CD4-positive, alpha-beta memory T cell (primary cell): Measurements from ENCODE around the gene SLC38A1. TPM values are rescaled to one million over a fixed set of nuclear protein-coding genes. Genes with fewer than 3 reads are reported as not detected.

Experiments used
- CTCF ChIA-PET: fragments of 350-600 bp; sonication (Branson Sonifier 250); formaldehyde crosslinking; loops from one replicate; lab custom pipeline; 2021; ENCODE audit warnings: inconsistent platforms; ENCODE audit not compliant: partially characterized antibody; lab: Charles Lee
- POLR2A ChIA-PET: fragments of 350-600 bp; sonication (Branson Sonifier 250); formaldehyde crosslinking; loops from one replicate; lab custom pipeline; 2021; ENCODE audit not compliant: partially characterized antibody; lab: Charles Lee
- DNase-seq, 5 donors: peaks; one replicate each; pipeline versions ENCODE4 v3.0.0 to v3.0.0-alpha.2; 2020 to 2022; ENCODE audit warnings: mixed read lengths in 1 of 5
- H3K27ac ChIP-seq: one replicate; pipeline ENCODE4 v1.7.0; 2013; ENCODE audit warnings: low read depth, low read length
- H3K27me3 ChIP-seq: 2 replicates; pipeline ENCODE4 v1.7.0; 2013; ENCODE audit warnings: mild to moderate bottlenecking, low read length, moderate library complexity; ENCODE audit not compliant: insufficient read depth
- H3K36me3 ChIP-seq: 2 replicates; pipeline ENCODE4 v1.7.0; 2013; ENCODE audit warnings: mild to moderate bottlenecking, low read length, moderate library complexity; ENCODE audit not compliant: insufficient read depth
- H3K4me1 ChIP-seq: 2 replicates; pipeline ENCODE4 v1.7.0; 2013; ENCODE audit warnings: mild to moderate bottlenecking, low read length, moderate library complexity; ENCODE audit not compliant: insufficient read depth
- H3K4me3 ChIP-seq, 2 donors: one replicate each; pipeline ENCODE4 v1.7.0; 2013; ENCODE audit warnings: low read length in 2 of 2, mild to moderate bottlenecking in 1 of 2
- H3K9me3 ChIP-seq, 2 donors: one replicate each; pipeline ENCODE4 v1.7.0; 2013; ENCODE audit warnings: low read length in 2 of 2, control low read depth in 1 of 2; ENCODE audit not compliant: control insufficient read depth in 1 of 2
- H3K27ac Mint-ChIP-seq, 7 donors: one replicate each; pipeline ENCODE4 v1.8.0; 2020 to 2021; ENCODE audit warnings: mixed read lengths in 7 of 7, mild to moderate bottlenecking in 6 of 7, inconsistent platforms in 3 of 7, moderate library complexity in 3 of 7
- H3K27me3 Mint-ChIP-seq, 2 donors: one replicate each; pipeline ENCODE4 v1.8.0; 2020 to 2021; ENCODE audit warnings: mixed read lengths in 2 of 2
- H3K36me3 Mint-ChIP-seq, 2 donors: one replicate each; pipeline ENCODE4 v1.8.0; 2020 to 2021; ENCODE audit warnings: mixed read lengths in 2 of 2, inconsistent platforms in 1 of 2, mild to moderate bottlenecking in 1 of 2
- H3K4me1 Mint-ChIP-seq, 4 donors: one replicate each; pipeline ENCODE4 v1.8.0; 2020 to 2021; ENCODE audit warnings: mixed read lengths in 4 of 4, mild to moderate bottlenecking in 1 of 4
- H3K4me3 Mint-ChIP-seq, 8 donors: one replicate each; pipeline ENCODE4 v1.8.0; 2020 to 2021; ENCODE audit warnings: mixed read lengths in 8 of 8, mild to moderate bottlenecking in 7 of 8, moderate library complexity in 6 of 8, inconsistent platforms in 3 of 8
- H3K9me3 Mint-ChIP-seq, 8 donors: one replicate each; pipeline ENCODE4 v1.8.0; 2020 to 2021; ENCODE audit warnings: mixed read lengths in 8 of 8, mild to moderate bottlenecking in 5 of 8, inconsistent platforms in 3 of 8, moderate library complexity in 1 of 8
- intact Hi-C: fragments of 100-400 bp; cut with micrococcal nuclease; formaldehyde crosslinking; loops from one replicate; pipeline ENCODE4 v1.15.1; 2023
- polyA plus RNA-seq, 2 donors: library from polyadenylated mRNA; unstranded; fragments of 300-500 nt; fragmentation: Illumina TruSeq; gene quantifications; one replicate each; pipeline ENCODE4 v1.2.3, GENCODE V29; 2021
- total RNA-seq, 2 experiments: library from RNA; stranded (reverse); gene quantifications; one replicate each; pipeline ENCODE4 v1.2.3, GENCODE V29; 2021

The SLC38A1 gene
- total and polyA plus RNA-seq, 4 experiments from 2014 or later: 230 to 307 (median 268) TPM

DNA sequence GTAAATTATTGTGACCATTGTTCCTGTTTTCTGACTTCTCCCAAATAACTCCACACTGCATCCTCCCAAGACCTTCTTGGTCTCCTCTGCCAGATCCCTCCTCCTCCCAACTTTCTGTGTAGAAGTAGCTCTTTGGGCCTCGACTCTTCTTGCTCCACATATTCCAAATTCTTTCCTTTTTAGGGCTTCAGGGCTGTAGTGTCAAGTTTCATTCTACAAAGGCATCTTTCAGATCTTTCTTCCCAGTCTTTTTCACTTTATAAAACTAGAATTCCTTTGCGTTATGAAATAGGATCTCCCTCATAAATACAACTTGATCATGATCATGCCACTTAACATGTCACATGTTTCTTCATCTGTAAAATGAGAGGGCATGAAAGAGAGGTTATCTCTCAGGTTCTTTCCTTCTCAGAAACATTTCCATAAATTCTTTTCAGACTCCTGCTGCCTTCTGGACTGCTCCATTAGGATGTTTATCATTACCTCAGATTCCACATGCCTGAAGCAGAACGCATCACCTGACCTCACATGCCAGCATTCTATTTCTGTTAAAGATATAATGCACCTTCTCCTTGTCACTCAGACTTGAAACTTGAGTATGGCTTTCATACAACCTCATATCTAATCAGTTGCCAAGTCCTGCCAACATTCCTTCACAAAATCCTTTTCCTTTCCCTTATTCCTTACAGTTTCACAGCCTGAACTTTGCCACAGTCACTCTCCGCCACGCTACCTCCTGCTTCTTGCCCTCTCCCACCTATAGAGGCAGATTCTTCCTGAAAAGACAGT lies 8.5 kb downstream of the SLC38A1 start:
- Mint-ChIP-seq H3K4me1 (peaks cover 35 to 50% (median 40%) of the 10 kb centered on the region in 4 donors), H3K27me3 (no peaks in the 10 kb centered on the region), H3K4me3 (no peak overlapping the region), H3K9me3 (peaks cover 0 to 4% (median 0%) of the 10 kb centered on the region in 8 donors), H3K36me3 (peaks cover 17 to 36% of the 10 kb centered on the region in 2 donors), H3K27ac (no peak overlapping the region)
- peaks cover 9% of the 10 kb centered on the region for H3K36me3 ChIP-seq
- H3K9me3 ChIP-seq: no peaks in the 10 kb centered on the region
- no peak overlapping the region for H3K4me3 ChIP-seq
- POLR2A ChIA-PET: interaction anchor here (0.8 to 3.6 kb wide), 4 partner anchors 9 to 46 kb away, joined by 3 to 23 read pairs (median 4); partner anchors contain the start of gene SLC38A1
- intact Hi-C loops: no loop called here
- H3K4me1 ChIP-seq: peaks cover 97% of the 10 kb centered on the region
- no peaks in the 10 kb centered on the region for H3K27me3 ChIP-seq
- H3K27ac ChIP-seq: no peak overlapping the region
- DNase-seq: no peak
- CTCF ChIA-PET: no interaction called here

DNA sequence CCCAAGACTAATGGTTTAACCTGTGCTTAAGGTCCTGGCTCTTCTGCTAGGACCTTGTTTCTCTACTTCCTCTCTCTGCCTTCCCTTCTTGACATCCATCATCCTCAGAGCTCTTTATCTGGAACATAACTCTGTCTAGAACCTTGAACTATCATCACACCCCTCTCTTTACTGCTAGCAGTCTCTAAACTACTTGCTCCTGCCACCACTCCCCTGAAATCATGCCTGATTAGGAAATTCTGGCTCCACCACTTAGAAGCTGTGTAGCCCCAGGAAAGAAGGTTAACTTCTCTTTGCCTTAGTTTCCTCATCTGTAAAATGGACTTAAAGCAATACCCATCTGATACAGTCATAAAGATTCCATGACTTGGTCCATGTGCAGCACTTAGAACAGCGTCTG lies 9.1 kb downstream of the SLC38A1 start:
- Mint-ChIP-seq H3K27ac (no peak overlapping the region), H3K4me3 (no peak overlapping the region), H3K4me1 (peaks cover 41 to 56% (median 44%) of the 10 kb centered on the region in 4 donors), H3K9me3 (peaks cover 0 to 4% (median 0%) of the 10 kb centered on the region in 8 donors), H3K27me3 (no peaks in the 10 kb centered on the region), H3K36me3 (peaks cover 19 to 42% of the 10 kb centered on the region in 2 donors)
- H3K27me3 ChIP-seq: no peaks in the 10 kb centered on the region
- intact Hi-C loops: loop anchor here (1.0 kb wide), 1 partner anchor 8 kb away; no protein-coding TSS in a partner anchor
- CTCF ChIA-PET: no interaction called here
- DNase-seq: no peak
- POLR2A ChIA-PET: interaction anchor here (0.8 to 3.6 kb wide), 3 partner anchors 9 to 45 kb away, joined by 3 to 23 read pairs (median 3); partner anchors contain the start of gene SLC38A1
- H3K36me3 ChIP-seq: peaks cover 9% of the 10 kb centered on the region
- H3K4me3 ChIP-seq: no peak overlapping the region
- H3K9me3 ChIP-seq: no peaks in the 10 kb centered on the region
- no peak overlapping the region for H3K27ac ChIP-seq
- H3K4me1 ChIP-seq: peaks cover 97% of the 10 kb centered on the region

DNA sequence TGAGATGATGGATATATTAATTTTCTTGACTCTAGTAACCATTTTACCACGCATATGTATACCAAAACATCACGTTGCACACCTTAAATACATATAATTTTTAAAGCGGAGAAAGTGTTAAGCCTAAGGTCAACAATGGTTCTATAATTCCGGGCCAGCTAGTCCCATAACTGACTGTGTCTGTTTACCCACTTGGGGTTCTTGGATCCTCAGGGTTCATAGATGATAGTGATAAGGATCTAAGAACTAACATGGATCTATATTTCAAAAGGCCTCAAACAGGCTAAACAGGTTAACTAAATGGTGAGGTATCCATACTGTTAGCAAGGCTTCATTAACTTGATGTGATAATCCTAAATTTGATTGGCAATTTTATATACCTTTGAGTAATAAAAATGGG lies 9.8 kb downstream of the SLC38A1 start:
- Histone ChIP-seq H3K27me3 (no peaks in the 10 kb centered on the region), H3K27ac (no peak overlapping the region), H3K4me1 (peaks cover 97% of the 10 kb centered on the region), H3K9me3 (no peaks in the 10 kb centered on the region), H3K36me3 (peaks cover 13% of the 10 kb centered on the region), H3K4me3 (no peak overlapping the region)
- peaks cover 0 to 4% (median 0%) of the 10 kb centered on the region in 8 donors for H3K9me3 Mint-ChIP-seq
- ChIA-PET CTCF (no interaction called here), POLR2A (interaction anchor here (1.1 to 3.6 kb wide), 2 partner anchors 10 to 44 kb away, joined by 3 to 23 read pairs; partner anchors contain the start of gene SLC38A1)
- peak overlapping the region in 1 of 7 donors; percentile 52 for H3K27ac Mint-ChIP-seq
- intact Hi-C loops: loop anchor here (1.0 kb wide), 1 partner anchor 8 kb away; no protein-coding TSS in a partner anchor
- H3K4me1 Mint-ChIP-seq: peaks cover 47 to 59% (median 48%) of the 10 kb centered on the region in 4 donors
- DNase-seq: no peak
- no peaks in the 10 kb centered on the region for H3K27me3 Mint-ChIP-seq
- peaks cover 25 to 47% of the 10 kb centered on the region in 2 donors for H3K36me3 Mint-ChIP-seq
- H3K4me3 Mint-ChIP-seq: peak overlapping the region in 2 of 8 donors; percentile 8 to 40

GRCh38 chr12:46258129-46258528 lies 10.7 kb downstream of the SLC38A1 start:
- Mint-ChIP-seq H3K4me1 (peaks cover 46 to 59% (median 52%) of the 10 kb centered on the region in 4 donors), H3K9me3 (peaks cover 0 to 4% (median 0%) of the 10 kb centered on the region in 8 donors), H3K4me3 (peak overlapping the region in 6 of 8 donors; percentile 2 to 72 (median 24)), H3K27ac (peak overlapping the region; percentile 5 to 88 (median 43)), H3K36me3 (peaks cover 35 to 50% of the 10 kb centered on the region in 2 donors), H3K27me3 (no peaks in the 10 kb centered on the region)
- no peaks in the 10 kb centered on the region for H3K27me3 ChIP-seq
- intact Hi-C loops: no loop called here
- DNase-seq: no peak
- no peak overlapping the region for H3K4me3 ChIP-seq
- H3K36me3 ChIP-seq: peaks cover 21% of the 10 kb centered on the region
- H3K9me3 ChIP-seq: no peaks in the 10 kb centered on the region
- peaks cover 96% of the 10 kb centered on the region for H3K4me1 ChIP-seq
- ChIA-PET CTCF (no interaction called here), POLR2A (interaction anchor here (1.0 to 3.6 kb wide), 3 partner anchors 8 to 43 kb away, joined by 3 to 23 read pairs (median 5); partner anchors contain the start of gene SLC38A1)
- no peak overlapping the region for H3K27ac ChIP-seq

DNA sequence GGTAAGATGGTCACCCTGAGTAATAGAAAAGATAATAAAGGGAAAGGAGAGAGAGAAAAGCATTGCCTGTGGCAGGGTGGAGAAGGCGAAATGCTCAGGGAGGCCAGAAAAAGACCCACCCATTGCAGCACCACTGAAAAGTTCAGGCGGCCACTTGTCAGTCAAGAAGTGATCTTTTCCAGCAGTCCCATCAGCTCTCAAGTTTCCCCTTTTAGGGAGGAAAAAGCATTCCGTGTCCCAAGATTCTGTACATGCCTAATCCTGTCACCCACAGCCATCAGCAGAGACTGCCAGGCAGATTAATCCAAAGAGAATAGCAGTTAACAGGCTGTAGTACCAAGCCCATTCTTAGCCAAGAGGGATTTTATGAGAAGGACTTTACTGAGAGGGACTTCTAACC lies 11.9 kb downstream of the SLC38A1 start:
- peaks cover 47 to 57% of the 10 kb centered on the region in 2 donors for H3K36me3 Mint-ChIP-seq
- no peak overlapping the region for H3K4me3 ChIP-seq
- POLR2A ChIA-PET: interaction anchor here (1.5 to 3.6 kb wide), 3 partner anchors 12 to 42 kb away, joined by 3 to 23 read pairs (median 6); partner anchors contain the start of gene SLC38A1
- H3K9me3 Mint-ChIP-seq: peaks cover 0 to 4% (median 0%) of the 10 kb centered on the region in 8 donors
- peak overlapping the region; percentile 17 to 80 (median 76) for H3K27ac Mint-ChIP-seq
- H3K27ac ChIP-seq: no peak overlapping the region
- no peaks in the 10 kb centered on the region for H3K27me3 Mint-ChIP-seq
- DNase-seq: no peak
- H3K4me1 ChIP-seq: peaks cover 84% of the 10 kb centered on the region
- intact Hi-C loops: no loop called here
- no peaks in the 10 kb centered on the region for H3K9me3 ChIP-seq
- CTCF ChIA-PET: no interaction called here
- H3K36me3 ChIP-seq: peaks cover 23% of the 10 kb centered on the region
- H3K27me3 ChIP-seq: no peaks in the 10 kb centered on the region
- H3K4me3 Mint-ChIP-seq: peak overlapping the region; percentile 24 to 72 (median 48)
- peaks cover 44 to 66% (median 53%) of the 10 kb centered on the region in 4 donors for H3K4me1 Mint-ChIP-seq

GRCh38 chr12:46253544-46254162 lies 15.2 kb downstream of the SLC38A1 start:
- no peaks in the 10 kb centered on the region for H3K9me3 ChIP-seq
- H3K27ac ChIP-seq: no peak overlapping the region
- Mint-ChIP-seq H3K4me3 (peak overlapping the region in 1 of 8 donors; percentile 43), H3K27me3 (no peaks in the 10 kb centered on the region), H3K4me1 (peaks cover 66 to 94% (median 79%) of the 10 kb centered on the region in 4 donors), H3K27ac (peak overlapping the region in 5 of 7 donors; percentile 30 to 76 (median 64)), H3K9me3 (peaks cover 3 to 25% (median 17%) of the 10 kb centered on the region in 8 donors), H3K36me3 (peaks cover 78 to 88% of the 10 kb centered on the region in 2 donors)
- H3K36me3 ChIP-seq: peaks cover 20% of the 10 kb centered on the region
- no peaks in the 10 kb centered on the region for H3K27me3 ChIP-seq
- H3K4me3 ChIP-seq: no peak overlapping the region
- intact Hi-C loops: loop anchor here (1.0 kb wide), 1 partner anchor 11 kb away; no protein-coding TSS in a partner anchor
- POLR2A ChIA-PET: interaction anchor here (1.0 to 3.7 kb wide), 2 partner anchors 16 to 39 kb away, joined by 4 to 22 read pairs; partner anchors contain the start of gene SLC38A1
- DNase-seq: no peak
- CTCF ChIA-PET: no interaction called here
- H3K4me1 ChIP-seq: peaks cover 68% of the 10 kb centered on the region
